DOHH2 (cell line): ENCODE data around the gene TMEM119.

Experiments used
- CTCF ChIP-seq: fragments of 200-600 bp; sonication (generic); IDR thresholded peaks from one replicate; pipeline ENCODE4 v1.5.1; 2014; ENCODE audit warnings: antibody characterized with exemption, mild to moderate bottlenecking, low read depth, low read length; ENCODE audit not compliant: poor library complexity, severe bottlenecking
- EZH2phosphoT487 ChIP-seq: fragments of 200-600 bp; sonication (generic); IDR thresholded peaks from 2 replicates; pipeline ENCODE4 v1.6.1; 2017; ENCODE audit warnings: borderline replicate concordance, mild to moderate bottlenecking, antibody characterized with exemption, low read length, moderate library complexity, mixed read lengths

DNA sequence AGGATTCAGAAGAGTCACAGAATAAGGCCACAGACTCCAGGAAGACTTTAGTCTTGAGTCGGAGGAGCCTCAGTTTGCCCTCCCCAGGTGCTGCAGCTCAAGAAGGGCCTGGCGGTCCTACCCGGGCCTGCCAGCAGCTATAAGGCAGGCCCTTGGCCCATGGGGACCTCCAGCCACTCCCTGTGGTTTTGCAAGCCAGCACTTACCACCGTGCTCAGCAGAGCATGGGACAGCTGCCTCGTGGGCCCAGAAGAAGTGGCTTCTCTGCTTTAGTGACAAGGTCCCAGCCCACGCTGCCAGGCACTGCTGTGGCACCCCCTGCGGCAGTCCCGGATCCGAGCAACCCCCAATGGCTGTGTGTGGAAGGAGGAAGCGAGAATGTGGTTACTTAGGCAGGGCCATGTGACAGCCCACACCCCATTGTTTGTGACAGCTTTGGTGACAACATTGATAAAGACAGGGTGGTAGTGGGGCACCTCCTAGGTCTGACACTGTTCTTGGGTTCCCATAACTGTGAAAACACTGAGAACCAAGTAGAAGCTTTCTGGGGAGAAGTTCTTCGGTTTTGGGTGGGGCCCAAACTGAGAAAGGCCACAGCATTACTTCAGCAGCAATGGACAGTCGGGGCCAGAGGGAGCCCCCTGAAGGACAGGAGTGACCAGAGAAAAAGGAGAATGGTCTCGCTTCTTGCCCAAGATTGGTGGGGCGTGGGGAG lies 35.8 kb upstream of the TMEM119 start, which contains the start of gene SELPLG:
- peak; percentile 51 for TF ChIP-seq CTCF
- no peak for TF ChIP-seq EZH2phosphoT487
